HG02623 (cell line): Measurements from ENCODE around the gene NEK5.
A peak's percentile ranks its signal among the peaks of the same experiment; 100 is the strongest.
"Not testable (repeated sequence)": the region's sequence is repeated elsewhere in the genome, so short reads cannot be mapped to it uniquely, and the experiment has no call there.

Source experiments
- ATAC-seq: cut with Tn5 transposase; IDR thresholded peaks from one replicate; pipeline ENCODE4 v1.9.1; 2021; ENCODE audit warnings: moderate library complexity; ENCODE audit not compliant: unreplicated experiment

Gene NEK5

GRCh38 chr13:52128714-52129700 lies at the start of gene NEK5:
TSS of gene NEK5 (minus strand) at chr13:52129073. CDS start at chr13:52127482, 1,591 bp downstream.
- ATAC-seq = peak; percentile 54

- no peak for ATAC-seq
These were observed 48.4 kb upstream of the NEK5 start for GRCh38 chr13:52177276-52177675.

- ATAC-seq = not testable (repeated sequence)
These were observed 45.1 kb upstream of the NEK5 start for GRCh38 chr13:52173970-52174369.

- ATAC-seq = no peak
These were observed 44.5 kb upstream of the NEK5 start for GRCh38 chr13:52173373-52173772.

- not testable (repeated sequence) for ATAC-seq
These were observed 42.8 kb upstream of the NEK5 start for GRCh38 chr13:52171686-52172085.

GRCh38 chr13:52170828-52171391 lies 42.0 kb upstream of the NEK5 start:
- ATAC-seq = not testable (repeated sequence)

GRCh38 chr13:52169839-52170238 lies 41.0 kb upstream of the NEK5 start:
- ATAC-seq = no peak

GRCh38 chr13:52165411-52165810 lies 36.5 kb upstream of the NEK5 start:
- ATAC-seq = no peak

- no peak for ATAC-seq
These were observed 36.1 kb upstream of the NEK5 start for GRCh38 chr13:52164989-52165388.

- ATAC-seq = not testable (repeated sequence)
These were observed 35.0 kb upstream of the NEK5 start for GRCh38 chr13:52163878-52164277.

- no peak for ATAC-seq
These were observed 33.6 kb upstream of the NEK5 start for GRCh38 chr13:52162279-52163101.

- ATAC-seq = no peak
These were observed 32.3 kb upstream of the NEK5 start for GRCh38 chr13:52161181-52161646.

GRCh38 chr13:52160506-52160905 lies 31.6 kb upstream of the NEK5 start:
- no peak for ATAC-seq

- no peak for ATAC-seq
These were observed 31.2 kb upstream of the NEK5 start for GRCh38 chr13:52160053-52160452.

- peak; percentile 77 for ATAC-seq
These were observed 30.5 kb upstream of the NEK5 start, which contains the start of gene NEK3 for GRCh38 chr13:52159159-52159982. TSS of gene NEK3 (minus strand) at chr13:52159597. CDS start at chr13:52156191, 3,406 bp downstream.

- ATAC-seq = peak; percentile 7
These were observed 29.8 kb upstream of the NEK5 start for GRCh38 chr13:52158629-52159158.

GRCh38 chr13:52156724-52157261 lies 27.9 kb upstream of the NEK5 start:
- no peak for ATAC-seq

GRCh38 chr13:52155177-52155576 lies 26.3 kb upstream of the NEK5 start:
- no peak for ATAC-seq

- ATAC-seq = no peak
These were observed 18.4 kb upstream of the NEK5 start for GRCh38 chr13:52147225-52147624.

- no peak for ATAC-seq
These were observed 12.4 kb upstream of the NEK5 start for GRCh38 chr13:52141299-52141698.
